Esophagus (tissue), 2 donors: ENCODE data around the gene PPP1R37. TPM values are rescaled to one million over a fixed set of nuclear protein-coding genes. Genes with fewer than 3 reads are reported as not detected.

Experiments
- H3K27ac ChIP-seq, 2 donors: one replicate each; pipeline ENCODE4 v1.5.1; 2013; ENCODE audit warnings: low read depth in 2 of 2, mild to moderate bottlenecking in 2 of 2, inconsistent platforms in 1 of 2, low read length in 1 of 2, moderate library complexity in 1 of 2
- H3K27me3 ChIP-seq, 2 donors: one replicate each; pipeline ENCODE4 v1.6.1; 2013; ENCODE audit warnings: low read length in 2 of 2, control low read depth in 1 of 2, mild to moderate bottlenecking in 1 of 2; ENCODE audit not compliant: insufficient read depth in 2 of 2, control insufficient read depth in 1 of 2
- H3K36me3 ChIP-seq, 2 donors: one replicate each; pipeline ENCODE4 v1.6.1; 2013; ENCODE audit warnings: low read length in 1 of 2; ENCODE audit not compliant: control insufficient read depth in 2 of 2, insufficient read depth in 2 of 2
- H3K4me1 ChIP-seq, 2 donors: one replicate each; pipeline ENCODE4 v1.6.1; 2013; ENCODE audit warnings: low read length in 1 of 2; ENCODE audit not compliant: control insufficient read depth in 2 of 2, insufficient read depth in 2 of 2
- H3K4me3 ChIP-seq, 2 donors: one replicate each; pipeline ENCODE4 v1.5.1; 2013; ENCODE audit warnings: low read length in 2 of 2, mild to moderate bottlenecking in 2 of 2, low read depth in 1 of 2, moderate library complexity in 1 of 2
- H3K9me3 ChIP-seq, 2 donors: one replicate each; pipeline ENCODE4 v1.6.1; 2013; ENCODE audit warnings: mild to moderate bottlenecking in 2 of 2, low read depth in 1 of 2, low read length in 1 of 2, moderate library complexity in 1 of 2; ENCODE audit not compliant: control insufficient read depth in 2 of 2, insufficient read depth in 1 of 2
- WGBS, 2 donors: extraction: QIAGEN DNeasy Blood & Tissue Kit; methylation state at CpG; one replicate each; pipeline ENCODE4 v1.1.7; 2013; 5-methylcytosine and 5-hydroxymethylcytosine counted together
- polyA plus RNA-seq, 2 donors: library from polyadenylated mRNA; stranded (reverse); fragments of 200-250 nt; gene quantifications; one replicate each; pipeline ENCODE4 v1.2.3, GENCODE V29; 2013
- donor health status: healthy with polysubstance abuse.
- donor health status: Bipolar disorder and iron deficiency.

The PPP1R37 gene
- polyA plus RNA-seq, 2 donors: 17.5 to 43.1 TPM

DNA sequence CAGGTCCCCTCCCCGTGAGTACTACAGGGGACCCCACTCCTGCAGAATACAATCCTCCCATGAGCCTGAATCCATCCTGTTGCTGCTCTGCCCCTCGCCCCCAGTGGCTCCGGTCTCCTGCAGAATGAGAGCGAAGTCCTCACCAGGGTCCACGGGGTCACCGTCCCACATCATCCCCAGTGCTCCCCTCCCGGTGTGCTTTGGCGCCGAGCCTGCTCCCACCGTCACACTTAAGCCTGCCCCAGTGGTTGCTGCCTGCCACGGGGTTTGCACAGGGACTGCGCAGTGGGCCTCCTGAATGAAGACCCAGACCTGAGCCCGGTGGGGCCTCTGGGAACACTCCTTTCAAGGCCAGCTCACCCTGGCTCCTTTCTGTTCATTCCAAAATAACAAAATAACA lies 37.3 kb downstream of the PPP1R37 start:
- peaks cover 0 to 3% of the 10 kb centered on the region in 2 donors for H3K36me3 ChIP-seq
- H3K9me3 ChIP-seq: no peaks in the 10 kb centered on the region
- WGBS, 2 donors: 79 to 91% methylated on average over 13 of the region's 13 CpGs
- peaks cover 3 to 4% of the 10 kb centered on the region in 2 donors for H3K4me1 ChIP-seq
- H3K27ac ChIP-seq: no peak overlapping the region
- no peaks in the 10 kb centered on the region for H3K27me3 ChIP-seq
- no peak overlapping the region for H3K4me3 ChIP-seq

GRCh38 chr19:45130888-45131615 lies 38.1 kb downstream of the PPP1R37 start:
- Histone ChIP-seq H3K4me1 (peaks cover 0 to 2% of the 10 kb centered on the region in 2 donors), H3K36me3 (peaks cover 0 to 2% of the 10 kb centered on the region in 2 donors), H3K27me3 (no peaks in the 10 kb centered on the region), H3K9me3 (no peaks in the 10 kb centered on the region), H3K27ac (no peak overlapping the region), H3K4me3 (no peak overlapping the region)
- WGBS, 2 donors: 46 to 52% methylated on average over 13 of the region's 13 CpGs

DNA sequence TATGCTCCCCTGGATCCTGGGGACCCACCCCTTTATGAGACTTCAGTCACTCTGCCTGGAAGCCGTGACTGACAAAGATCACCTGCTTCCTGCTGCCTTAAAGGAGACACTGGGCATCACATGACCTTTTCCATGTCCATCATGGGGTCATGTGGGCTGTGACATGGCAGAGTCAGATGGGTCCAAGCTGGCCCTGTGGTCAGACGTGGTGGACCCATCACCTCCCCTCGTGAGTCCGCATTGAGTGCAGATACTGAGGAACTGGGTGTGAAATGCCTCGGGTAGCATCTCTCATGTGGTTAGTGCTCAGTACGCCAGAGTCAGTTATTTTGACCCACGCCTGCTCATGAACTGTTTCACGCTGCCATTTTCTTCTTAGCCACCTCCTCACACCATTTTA lies 40.7 kb downstream of the PPP1R37 start:
- WGBS, 2 donors: 89 to 95% methylated on average over 8 of the region's 8 CpGs
- no peaks in the 10 kb centered on the region for H3K4me1 ChIP-seq

DNA sequence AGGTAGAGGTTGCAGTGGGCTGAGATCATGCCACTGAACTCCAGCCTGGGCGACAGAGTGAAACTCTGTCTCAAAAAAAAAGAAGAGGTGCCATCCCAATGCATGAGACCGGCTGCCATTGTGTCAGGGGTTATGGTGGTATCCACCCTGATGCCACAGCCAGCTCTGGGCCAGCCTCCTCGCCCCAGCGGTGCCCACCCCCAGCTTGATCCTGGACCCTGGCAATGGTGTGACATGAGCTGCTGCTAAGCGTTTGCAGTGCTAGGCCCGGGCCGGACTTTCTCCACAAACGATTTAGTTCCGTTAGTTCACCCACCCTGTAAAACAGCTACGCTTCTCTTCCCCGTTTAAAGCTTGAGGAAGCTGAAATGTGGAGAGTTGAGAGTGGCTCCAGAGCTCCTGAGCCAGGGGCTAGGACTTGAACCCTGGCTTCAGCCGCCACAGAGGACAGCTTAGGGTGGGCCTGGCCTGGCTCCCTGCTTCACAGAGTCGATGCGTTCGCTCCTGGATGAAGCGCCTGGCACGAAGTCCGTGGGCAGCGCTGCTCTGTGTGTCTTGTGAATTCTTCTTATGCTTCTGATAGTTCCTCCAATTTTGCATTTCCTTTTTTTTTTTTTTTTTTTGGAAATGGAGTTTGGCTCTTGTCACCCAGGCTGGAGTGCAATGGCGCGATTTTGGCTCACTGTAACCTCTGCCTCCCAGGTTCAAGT lies 42.4 kb downstream of the PPP1R37 start:
- 94 to 96% methylated on average over 21 of the region's 21 CpGs for WGBS, 2 donors
- no peak overlapping the region for H3K27ac ChIP-seq
- H3K4me1 ChIP-seq: no peaks in the 10 kb centered on the region
- no peaks in the 10 kb centered on the region for H3K27me3 ChIP-seq
- peaks cover 0 to under 1% of the 10 kb centered on the region in 2 donors for H3K36me3 ChIP-seq
- no peaks in the 10 kb centered on the region for H3K9me3 ChIP-seq
- H3K4me3 ChIP-seq: no peak overlapping the region

More for the DNA sequence above, 40.7 kb downstream of the PPP1R37 start:
- Histone ChIP-seq H3K9me3 (no peaks in the 10 kb centered on the region), H3K27me3 (no peaks in the 10 kb centered on the region), H3K27ac (no peak overlapping the region), H3K36me3 (no peaks in the 10 kb centered on the region), H3K4me3 (no peak overlapping the region)

DNA sequence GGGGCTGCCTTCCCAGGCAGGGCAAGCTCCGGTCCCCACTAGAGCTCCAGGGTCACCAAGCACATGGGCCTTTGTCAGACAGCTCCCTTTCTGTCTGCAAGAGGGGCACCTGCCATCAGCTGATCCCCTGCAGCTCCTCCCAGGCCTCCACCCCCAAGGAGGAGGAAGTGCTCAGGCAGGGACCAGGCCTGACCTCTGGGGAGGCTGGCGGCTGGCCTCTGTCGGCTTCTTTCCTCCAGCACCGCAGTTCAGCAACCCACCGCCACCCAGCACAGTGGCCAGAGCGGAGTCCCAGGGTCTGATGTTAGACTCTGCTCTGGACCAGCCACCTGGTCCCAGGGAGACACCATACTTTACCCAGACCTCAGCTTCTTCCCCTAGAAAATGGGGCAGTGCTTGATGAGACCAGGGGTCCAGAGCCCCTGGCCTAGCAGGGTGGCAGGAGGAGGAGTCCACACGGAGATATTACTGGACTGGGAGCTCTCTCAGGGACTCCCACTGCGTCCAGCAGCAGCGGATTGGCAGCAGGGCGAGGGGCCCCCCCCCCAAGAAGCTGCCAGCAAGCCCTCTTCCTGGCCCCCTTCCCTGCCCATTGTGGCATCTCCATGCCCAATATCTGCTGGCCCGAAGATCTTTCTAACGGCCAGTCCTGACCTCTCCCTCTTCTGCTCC lies 43.7 kb downstream of the PPP1R37 start:
- H3K27me3 ChIP-seq: no peaks in the 10 kb centered on the region
- peaks cover 0 to 12% of the 10 kb centered on the region in 2 donors for H3K36me3 ChIP-seq
- H3K4me1 ChIP-seq: no peaks in the 10 kb centered on the region
- H3K9me3 ChIP-seq: no peaks in the 10 kb centered on the region
- peak overlapping the region in 1 of 2 donors; percentile 11 for H3K27ac ChIP-seq
- no peak overlapping the region for H3K4me3 ChIP-seq
- WGBS, 2 donors: 75 to 84% methylated on average over 12 of the region's 12 CpGs

GRCh38 chr19:45137179-45137761 lies 44.3 kb downstream of the PPP1R37 start:
- H3K9me3 ChIP-seq: no peaks in the 10 kb centered on the region
- no peak overlapping the region for H3K4me3 ChIP-seq
- WGBS, 2 donors: 73 to 77% methylated on average over 17 of the region's 17 CpGs
- H3K36me3 ChIP-seq: peaks cover 0 to 18% of the 10 kb centered on the region in 2 donors
- H3K27ac ChIP-seq: no peak overlapping the region
- no peaks in the 10 kb centered on the region for H3K27me3 ChIP-seq
- no peaks in the 10 kb centered on the region for H3K4me1 ChIP-seq

- Histone ChIP-seq H3K4me3 (no peak overlapping the region), H3K27ac (no peak overlapping the region)
Observed at GRCh38 chr19:45138303-45138751, 45.3 kb downstream of the PPP1R37 start.

GRCh38 chr19:45139286-45140143 lies 46.5 kb downstream of the PPP1R37 start:
- Histone ChIP-seq H3K36me3 (peaks cover 0 to 30% of the 10 kb centered on the region in 2 donors), H3K27ac (no peak overlapping the region), H3K4me3 (no peak overlapping the region), H3K27me3 (no peaks in the 10 kb centered on the region), H3K9me3 (peaks cover 0 to 2% of the 10 kb centered on the region in 2 donors), H3K4me1 (peaks cover 0 to 5% of the 10 kb centered on the region in 2 donors)
- WGBS, 2 donors: 86 to 91% methylated on average over 24 of the region's 24 CpGs

More at GRCh38 chr19:45138303-45138751, 45.3 kb downstream of the PPP1R37 start:
- 58 to 61% methylated on average over 11 of the region's 11 CpGs for WGBS, 2 donors
- peaks cover 0 to under 1% of the 10 kb centered on the region in 2 donors for H3K9me3 ChIP-seq
- peaks cover 0 to 27% of the 10 kb centered on the region in 2 donors for H3K36me3 ChIP-seq
- peaks cover 0 to 1% of the 10 kb centered on the region in 2 donors for H3K4me1 ChIP-seq
- no peaks in the 10 kb centered on the region for H3K27me3 ChIP-seq
